GM21528 (cell line): ENCODE results near the gene CCNK.

ENCODE experiments used
- ATAC-seq: cut with Tn5 transposase; IDR thresholded peaks from one replicate; pipeline ENCODE4 v1.9.1; 2021; ENCODE audit warnings: mild to moderate bottlenecking, moderate library complexity; ENCODE audit not compliant: unreplicated experiment, low FRiP score

Gene CCNK

GRCh38 chr14:99505089-99505488, 23.9 kb downstream of the CCNK start:
- no peak for ATAC-seq

GRCh38 chr14:99506276-99506675, 25.1 kb downstream of the CCNK start:
- no peak for ATAC-seq

GRCh38 chr14:99507860-99508640, 26.8 kb downstream of the CCNK start:
- ATAC-seq = no peak

- no peak for ATAC-seq
These were observed 27.9 kb downstream of the CCNK start for GRCh38 chr14:99508896-99509629.

GRCh38 chr14:99509871-99510555, 28.8 kb downstream of the CCNK start:
- ATAC-seq = no peak

- ATAC-seq = no peak
These were observed 29.4 kb downstream of the CCNK start for GRCh38 chr14:99510556-99511139.

- no peak for ATAC-seq
These were observed 30.4 kb downstream of the CCNK start for GRCh38 chr14:99511421-99512109.

GRCh38 chr14:99512110-99512449, 30.9 kb downstream of the CCNK start:
- no peak for ATAC-seq

GRCh38 chr14:99512571-99513182, 31.5 kb downstream of the CCNK start:
- ATAC-seq = no peak

- ATAC-seq = no peak
These were observed 32.0 kb downstream of the CCNK start for GRCh38 chr14:99513183-99513694.

GRCh38 chr14:99513946-99514551, 32.8 kb downstream of the CCNK start:
- no peak for ATAC-seq

- no peak for ATAC-seq
These were observed 33.5 kb downstream of the CCNK start for GRCh38 chr14:99514552-99515300.

- no peak for ATAC-seq
These were observed 34.3 kb downstream of the CCNK start for GRCh38 chr14:99515301-99516155.

- no peak for ATAC-seq
These were observed 35.1 kb downstream of the CCNK start for GRCh38 chr14:99516156-99516870.

- ATAC-seq = no peak
These were observed 35.8 kb downstream of the CCNK start for GRCh38 chr14:99516871-99517642.

- peak; percentile 15 for ATAC-seq
These were observed 36.6 kb downstream of the CCNK start for GRCh38 chr14:99517643-99518381.
